ENCODE results near the gene ETV4. TPM values are rescaled to one million over a fixed set of nuclear protein-coding genes. Genes with fewer than 3 reads are reported as not detected.
A peak's percentile ranks its signal among the peaks of the same experiment; 100 is the strongest.

The ETV4 gene
- total and polyA plus RNA-seq, 2 experiments from 2014 or later, result 10.7 to 14.8 TPM

- Histone ChIP-seq H3K27ac (no peak overlapping the region), H3K9me2 (replicated peaks; ENCODE audit: insufficient read depth) (no peaks in the 10 kb centered on the region), H3K4me2 (no peak overlapping the region), H3K27me3 (no peaks in the 10 kb centered on the region), H4K20me1 (ENCODE audit: insufficient read depth, poor library complexity, severe bottlenecking) (no peaks in the 10 kb centered on the region), H3K79me2 (no peaks in the 10 kb centered on the region), H3K9me3 (ENCODE audit: low read depth) (no peaks in the 10 kb centered on the region), H2AFZ (no peak overlapping the region), H3K4me3 (no peak overlapping the region), H3K4me1 (ENCODE audit: insufficient read depth) (peaks cover 19% of the 10 kb centered on the region), H3K36me3 (replicated peaks; ENCODE audit: insufficient read depth, low read depth) (no peaks in the 10 kb centered on the region)
- WGBS (ENCODE audit: low lambda C conversion rate, missing lambda C conversion rate), result 81% methylated on average over 8 of the region's 8 CpGs
- DNase-seq (ENCODE audit: low spot score), result no peak
- TF ChIP-seq, protein P1, sequence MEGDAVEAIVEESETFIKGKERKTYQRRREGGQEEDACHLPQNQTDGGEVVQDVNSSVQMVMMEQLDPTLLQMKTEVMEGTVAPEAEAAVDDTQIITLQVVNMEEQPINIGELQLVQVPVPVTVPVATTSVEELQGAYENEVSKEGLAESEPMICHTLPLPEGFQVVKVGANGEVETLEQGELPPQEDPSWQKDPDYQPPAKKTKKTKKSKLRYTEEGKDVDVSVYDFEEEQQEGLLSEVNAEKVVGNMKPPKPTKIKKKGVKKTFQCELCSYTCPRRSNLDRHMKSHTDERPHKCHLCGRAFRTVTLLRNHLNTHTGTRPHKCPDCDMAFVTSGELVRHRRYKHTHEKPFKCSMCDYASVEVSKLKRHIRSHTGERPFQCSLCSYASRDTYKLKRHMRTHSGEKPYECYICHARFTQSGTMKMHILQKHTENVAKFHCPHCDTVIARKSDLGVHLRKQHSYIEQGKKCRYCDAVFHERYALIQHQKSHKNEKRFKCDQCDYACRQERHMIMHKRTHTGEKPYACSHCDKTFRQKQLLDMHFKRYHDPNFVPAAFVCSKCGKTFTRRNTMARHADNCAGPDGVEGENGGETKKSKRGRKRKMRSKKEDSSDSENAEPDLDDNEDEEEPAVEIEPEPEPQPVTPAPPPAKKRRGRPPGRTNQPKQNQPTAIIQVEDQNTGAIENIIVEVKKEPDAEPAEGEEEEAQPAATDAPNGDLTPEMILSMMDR (IDR thresholded peaks at IDR 0.05; ENCODE audit: poor library complexity), result no peak
- TF ChIP-seq EZH2phosphoT487 (IDR thresholded peaks at IDR 0.05; ENCODE audit: low read depth, severe bottlenecking, unreplicated experiment) (no peak), EZH2 (IDR thresholded peaks at IDR 0.05; ENCODE audit: borderline replicate concordance) (no peak)
Observed at GRCh38 chr17:43531955-43532354, 14.2 kb downstream of the ETV4 start.

DNA sequence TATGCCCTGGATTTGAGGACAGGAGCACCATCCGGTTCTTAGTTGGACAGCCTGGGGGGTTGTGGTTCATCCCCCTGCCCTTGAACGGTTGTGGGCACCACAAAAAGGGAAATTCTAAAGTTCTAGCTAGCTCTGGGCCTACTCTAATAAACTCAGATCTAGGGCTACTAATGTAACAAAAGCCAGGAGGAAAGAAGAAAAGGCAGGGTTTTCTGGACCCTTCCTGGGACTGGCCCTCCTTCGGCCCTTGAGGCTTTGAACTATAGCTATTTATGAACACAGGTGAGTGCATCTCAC, 15.1 kb downstream of the ETV4 start:
- 19% methylated on average over 3 of the region's 3 CpGs for WGBS (ENCODE audit: low lambda C conversion rate, missing lambda C conversion rate)
- peaks cover 19% of the 10 kb centered on the region for H3K4me1 ChIP-seq (ENCODE audit: insufficient read depth)
- H3K36me3 ChIP-seq (replicated peaks; ENCODE audit: insufficient read depth, low read depth), result no peaks in the 10 kb centered on the region
- H4K20me1 ChIP-seq (ENCODE audit: insufficient read depth, poor library complexity, severe bottlenecking), result no peaks in the 10 kb centered on the region
- H3K9me2 ChIP-seq (replicated peaks; ENCODE audit: insufficient read depth), result no peaks in the 10 kb centered on the region
- H3K4me3 ChIP-seq, result no peak overlapping the region
- no peak overlapping the region for H2AFZ ChIP-seq
- peak overlapping the region; percentile 76 for H3K27ac ChIP-seq
- H3K4me2 ChIP-seq, result peak overlapping the region; percentile 68
- H3K9me3 ChIP-seq (ENCODE audit: low read depth), result no peaks in the 10 kb centered on the region
- no peaks in the 10 kb centered on the region for H3K27me3 ChIP-seq
- no peak for DNase-seq (ENCODE audit: low spot score)
- TF ChIP-seq EZH2phosphoT487 (IDR thresholded peaks at IDR 0.05; ENCODE audit: low read depth, severe bottlenecking, unreplicated experiment) (no peak), EZH2 (IDR thresholded peaks at IDR 0.05; ENCODE audit: borderline replicate concordance) (no peak)
- TF ChIP-seq, protein P1 (IDR thresholded peaks at IDR 0.05; ENCODE audit: poor library complexity), result no peak
- no peaks in the 10 kb centered on the region for H3K79me2 ChIP-seq

DNA sequence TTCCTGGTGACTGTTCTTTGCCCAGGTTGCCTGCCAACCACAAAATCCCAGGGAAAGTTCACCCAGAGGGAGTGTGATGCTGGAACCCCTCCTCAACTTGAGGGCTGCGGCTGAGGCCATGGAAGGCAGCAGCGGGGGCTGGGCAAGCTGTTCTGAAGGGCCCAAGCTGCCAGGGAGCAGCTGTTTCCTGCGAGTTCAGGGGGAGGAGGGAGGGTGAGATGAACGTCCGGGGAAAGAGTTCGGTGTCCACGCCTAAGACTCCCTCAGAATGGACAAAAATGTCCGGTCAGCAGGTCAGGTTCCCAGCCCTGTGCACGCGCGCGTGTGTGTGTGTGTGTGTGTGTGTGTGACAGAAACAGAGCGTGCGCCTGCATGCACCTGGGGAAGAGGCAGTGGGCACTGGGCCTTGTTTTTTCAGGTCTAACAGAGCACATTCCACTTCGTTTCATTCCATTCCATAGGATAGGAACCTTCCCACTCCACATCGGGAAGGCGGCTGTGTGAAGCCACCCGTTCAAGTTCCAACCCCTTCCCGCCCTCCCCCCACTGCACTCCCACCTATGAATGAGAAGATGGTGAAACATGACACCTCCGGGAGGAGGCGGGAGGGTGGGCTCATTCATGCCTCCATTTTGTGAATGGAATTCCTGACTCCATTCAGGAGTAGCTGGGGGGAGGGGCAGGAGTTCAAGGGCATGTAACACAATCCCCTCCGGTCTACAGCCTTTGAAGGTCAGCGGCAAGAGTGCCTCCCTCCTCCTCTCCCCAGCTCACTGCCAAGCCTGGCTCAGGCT, 15.7 kb downstream of the ETV4 start:
- Histone ChIP-seq H3K79me2 (no peaks in the 10 kb centered on the region), H3K4me1 (ENCODE audit: insufficient read depth) (peaks cover 19% of the 10 kb centered on the region), H3K27ac (peak overlapping the region; percentile 76), H4K20me1 (ENCODE audit: insufficient read depth, poor library complexity, severe bottlenecking) (no peaks in the 10 kb centered on the region), H3K9me2 (replicated peaks; ENCODE audit: insufficient read depth) (no peaks in the 10 kb centered on the region), H2AFZ (no peak overlapping the region), H3K27me3 (no peaks in the 10 kb centered on the region), H3K4me2 (peak overlapping the region; percentile 68), H3K9me3 (ENCODE audit: low read depth) (no peaks in the 10 kb centered on the region), H3K36me3 (replicated peaks; ENCODE audit: insufficient read depth, low read depth) (no peaks in the 10 kb centered on the region), H3K4me3 (no peak overlapping the region)
- 5% methylated on average over 21 of the region's 23 CpGs for WGBS (ENCODE audit: low lambda C conversion rate, missing lambda C conversion rate)
- DNase-seq (ENCODE audit: low spot score), result peak; percentile 93
- TF ChIP-seq, protein P1 (IDR thresholded peaks at IDR 0.05; ENCODE audit: poor library complexity), result no peak
- TF ChIP-seq EZH2phosphoT487 (IDR thresholded peaks at IDR 0.05; ENCODE audit: low read depth, severe bottlenecking, unreplicated experiment) (no peak), EZH2 (IDR thresholded peaks at IDR 0.05; ENCODE audit: borderline replicate concordance) (no peak)
